ENCODE data around the gene MKS1.

MKS1 gene

GRCh38 chr17:58232707-58233156, 13.7 kb upstream of the MKS1 start:
- Histone ChIP-seq H3K36me3 (ENCODE audit: control insufficient read depth, insufficient read depth, low read length) (no peaks in the 10 kb centered on the region), H3K4me3 (replicated peaks; ENCODE audit: low read depth, low read length) (no peak overlapping the region), H3K27me3 (replicated peaks; ENCODE audit: control insufficient read depth, insufficient read depth, low read length) (no peaks in the 10 kb centered on the region)
- DNase-seq (ENCODE audit: extremely low read depth, insufficient read length) = peak; percentile 68
- no peak for TF ChIP-seq CTCF (IDR thresholded peaks at IDR 0.05; ENCODE audit: insufficient read depth, low read length, poor library complexity, severe bottlenecking)

- no peak overlapping the region for H3K4me3 ChIP-seq (replicated peaks; ENCODE audit: low read depth, low read length)
- H3K27me3 ChIP-seq (replicated peaks; ENCODE audit: control insufficient read depth, insufficient read depth, low read length) = no peaks in the 10 kb centered on the region
- no peaks in the 10 kb centered on the region for H3K36me3 ChIP-seq (ENCODE audit: control insufficient read depth, insufficient read depth, low read length)
- no peak for TF ChIP-seq CTCF (IDR thresholded peaks at IDR 0.05; ENCODE audit: insufficient read depth, low read length, poor library complexity, severe bottlenecking)
- DNase-seq (ENCODE audit: extremely low read depth, insufficient read length) = no peak
Measured at GRCh38 chr17:58231641-58232040, 12.6 kb upstream of the MKS1 start.

GRCh38 chr17:58229881-58230280, 10.8 kb upstream of the MKS1 start:
- DNase-seq (ENCODE audit: extremely low read depth, insufficient read length) = no peak
- Histone ChIP-seq H3K4me3 (replicated peaks; ENCODE audit: low read depth, low read length) (no peak overlapping the region), H3K27me3 (replicated peaks; ENCODE audit: control insufficient read depth, insufficient read depth, low read length) (no peaks in the 10 kb centered on the region), H3K36me3 (ENCODE audit: control insufficient read depth, insufficient read depth, low read length) (no peaks in the 10 kb centered on the region)
- TF ChIP-seq CTCF (IDR thresholded peaks at IDR 0.05; ENCODE audit: insufficient read depth, low read length, poor library complexity, severe bottlenecking) = no peak

- Histone ChIP-seq H3K27me3 (replicated peaks; ENCODE audit: control insufficient read depth, insufficient read depth, low read length) (no peaks in the 10 kb centered on the region), H3K4me3 (replicated peaks; ENCODE audit: low read depth, low read length) (no peak overlapping the region), H3K36me3 (ENCODE audit: control insufficient read depth, insufficient read depth, low read length) (no peaks in the 10 kb centered on the region)
- TF ChIP-seq CTCF (IDR thresholded peaks at IDR 0.05; ENCODE audit: insufficient read depth, low read length, poor library complexity, severe bottlenecking) = no peak
- DNase-seq (ENCODE audit: extremely low read depth, insufficient read length) = no peak
Measured at GRCh38 chr17:58229384-58229783, 10.3 kb upstream of the MKS1 start.

GRCh38 chr17:58228679-58229078, 9.6 kb upstream of the MKS1 start:
- no peak for TF ChIP-seq CTCF (IDR thresholded peaks at IDR 0.05; ENCODE audit: insufficient read depth, low read length, poor library complexity, severe bottlenecking)
- H3K27me3 ChIP-seq (replicated peaks; ENCODE audit: control insufficient read depth, insufficient read depth, low read length) = no peaks in the 10 kb centered on the region
- DNase-seq (ENCODE audit: extremely low read depth, insufficient read length) = no peak
- no peaks in the 10 kb centered on the region for H3K36me3 ChIP-seq (ENCODE audit: control insufficient read depth, insufficient read depth, low read length)
- H3K4me3 ChIP-seq (replicated peaks; ENCODE audit: low read depth, low read length) = no peak overlapping the region

- DNase-seq (ENCODE audit: extremely low read depth, insufficient read length) = no peak
- Histone ChIP-seq H3K27me3 (replicated peaks; ENCODE audit: control insufficient read depth, insufficient read depth, low read length) (no peaks in the 10 kb centered on the region), H3K4me3 (replicated peaks; ENCODE audit: low read depth, low read length) (no peak overlapping the region), H3K36me3 (ENCODE audit: control insufficient read depth, insufficient read depth, low read length) (no peaks in the 10 kb centered on the region)
- TF ChIP-seq CTCF (IDR thresholded peaks at IDR 0.05; ENCODE audit: insufficient read depth, low read length, poor library complexity, severe bottlenecking) = no peak
Measured at GRCh38 chr17:58227733-58228132, 8.7 kb upstream of the MKS1 start.

All from GM06990 (cell line).